GM21723 (cell line): ENCODE data around the gene ADRM1.

ENCODE experiments used
- ATAC-seq: cut with Tn5 transposase; IDR thresholded peaks from one replicate; pipeline ENCODE4 v1.9.1; 2021; ENCODE audit warnings: mild to moderate bottlenecking, moderate library complexity; ENCODE audit not compliant: unreplicated experiment

Gene ADRM1

DNA sequence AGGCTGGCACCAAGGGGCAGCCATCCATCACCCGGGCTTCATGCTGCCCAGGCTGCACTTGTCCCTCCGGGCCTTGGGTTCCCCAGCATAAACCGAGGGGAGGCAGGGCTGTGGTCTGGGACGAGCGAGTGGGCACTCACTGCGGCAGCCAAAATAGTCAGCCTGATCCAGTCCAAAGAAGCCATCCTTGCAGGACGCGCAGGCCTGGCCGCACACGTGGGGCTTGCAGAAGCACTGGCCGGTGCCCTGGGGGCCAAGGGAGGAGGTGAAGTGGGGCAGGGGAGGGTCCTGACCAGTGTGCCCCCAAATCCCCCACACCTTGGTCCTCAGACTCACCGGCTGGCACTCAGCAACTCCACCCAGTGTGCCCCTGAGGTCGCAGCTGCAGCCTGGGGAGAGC is 32.1 kb downstream of the ADRM1 start:
- ATAC-seq = no peak

GRCh38 chr20:62335532-62335931 is 32.7 kb downstream of the ADRM1 start:
- ATAC-seq = no peak

- no peak for ATAC-seq
These were observed 33.5 kb downstream of the ADRM1 start for GRCh38 chr20:62336329-62336728.

GRCh38 chr20:62336775-62337557 is 34.2 kb downstream of the ADRM1 start:
- ATAC-seq = no peak

DNA sequence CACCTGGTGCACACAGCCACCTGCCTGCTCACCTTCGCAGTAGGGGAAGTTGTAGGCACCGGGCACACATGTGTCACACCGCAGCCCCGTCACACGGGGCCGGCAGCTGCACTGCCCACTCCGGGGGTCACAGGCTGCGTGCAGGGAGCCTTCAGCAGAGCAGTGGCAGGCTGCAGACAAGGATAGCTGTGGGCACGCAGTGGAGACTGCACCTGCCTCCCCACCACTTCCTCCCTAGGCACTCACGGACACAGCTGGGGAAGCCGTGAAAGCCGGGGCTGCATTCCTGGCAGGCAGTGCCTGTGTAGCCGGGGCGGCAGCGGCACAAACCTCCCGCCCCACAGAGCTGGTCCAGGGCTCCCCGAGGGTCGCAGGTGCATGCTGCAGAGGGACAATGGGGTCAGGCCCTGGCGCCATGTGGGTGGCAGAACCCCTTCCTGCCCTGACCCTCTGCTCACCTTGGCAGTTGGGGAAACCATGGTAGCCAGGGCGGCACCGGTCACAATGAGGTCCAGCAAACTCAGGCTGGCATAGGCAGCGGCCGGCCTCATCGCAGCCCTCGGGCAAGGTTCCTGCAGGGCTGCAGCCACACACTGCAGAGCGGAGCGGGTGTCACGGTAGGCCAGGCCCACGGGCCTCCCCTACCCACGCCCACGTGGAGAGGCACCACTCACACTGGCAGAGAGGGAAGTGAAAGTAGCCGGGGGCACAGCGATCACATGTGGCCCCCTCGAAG is 34.9 kb downstream of the ADRM1 start:
- ATAC-seq = no peak

GRCh38 chr20:62338294-62338620 is 35.5 kb downstream of the ADRM1 start:
- ATAC-seq = no peak

- ATAC-seq = peak; percentile 78
These were observed 36.9 kb downstream of the ADRM1 start for GRCh38 chr20:62339647-62340062.

DNA sequence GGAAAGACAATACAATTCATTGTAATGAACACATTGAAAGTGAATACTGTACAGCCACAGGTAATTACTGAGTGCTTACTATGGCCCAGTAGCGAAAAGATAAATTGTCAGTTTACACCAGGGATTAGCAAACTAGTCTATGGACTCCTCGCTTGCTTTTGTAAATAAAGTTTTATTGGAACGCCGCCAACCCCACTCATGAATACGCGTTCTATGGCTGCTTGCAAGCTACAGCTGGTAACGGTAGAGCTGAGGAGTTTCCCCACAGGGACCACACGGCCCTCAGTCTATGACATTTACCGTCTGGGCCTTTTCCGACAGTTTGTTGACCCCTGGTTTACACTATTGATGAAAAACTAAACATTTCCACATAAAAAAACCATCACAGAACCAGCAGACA is 40.1 kb downstream of the ADRM1 start:
- no peak for ATAC-seq

- no peak for ATAC-seq
These were observed 41.3 kb downstream of the ADRM1 start for GRCh38 chr20:62344092-62344491.

GRCh38 chr20:62344782-62345181 is 42.0 kb downstream of the ADRM1 start:
- ATAC-seq = no peak

GRCh38 chr20:62345681-62346370 is 43.0 kb downstream of the ADRM1 start:
- no peak for ATAC-seq

DNA sequence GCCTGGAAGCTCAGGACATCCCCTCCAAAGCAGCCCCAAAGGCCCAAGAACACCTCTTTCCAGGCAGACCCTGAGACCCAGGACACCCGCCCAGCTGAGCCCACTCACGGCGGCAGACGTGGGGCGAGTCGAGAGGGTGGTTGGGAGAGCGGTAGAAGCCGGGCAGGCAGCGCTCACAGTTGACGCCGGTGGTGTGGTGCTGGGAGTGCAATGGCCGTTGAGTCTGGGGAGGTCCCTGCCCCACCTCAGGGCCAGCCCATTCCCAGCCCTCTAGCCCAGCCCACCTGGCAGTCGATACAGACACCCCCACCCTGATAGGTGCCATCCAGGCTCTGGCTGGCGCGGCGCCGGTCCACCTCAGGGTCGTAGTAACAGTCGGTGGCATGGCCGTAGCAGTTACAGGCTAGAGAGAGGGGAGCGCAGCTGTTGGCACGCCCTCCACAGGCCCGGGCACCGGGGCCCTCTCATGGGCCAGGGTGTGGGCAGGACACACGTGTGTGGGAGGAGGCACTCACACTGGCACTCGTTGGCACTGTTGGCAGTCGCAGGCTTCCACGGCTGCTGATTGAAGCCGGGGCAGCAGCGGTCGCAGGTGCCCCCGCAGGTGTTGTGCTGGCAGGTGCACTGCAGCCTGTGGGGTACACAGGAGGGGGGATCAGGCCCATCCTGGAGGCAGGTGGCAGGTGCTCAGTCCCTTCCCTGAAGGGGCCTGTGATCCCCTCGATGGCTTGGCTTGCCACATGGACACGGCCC is 43.8 kb downstream of the ADRM1 start:
- no peak for ATAC-seq

DNA sequence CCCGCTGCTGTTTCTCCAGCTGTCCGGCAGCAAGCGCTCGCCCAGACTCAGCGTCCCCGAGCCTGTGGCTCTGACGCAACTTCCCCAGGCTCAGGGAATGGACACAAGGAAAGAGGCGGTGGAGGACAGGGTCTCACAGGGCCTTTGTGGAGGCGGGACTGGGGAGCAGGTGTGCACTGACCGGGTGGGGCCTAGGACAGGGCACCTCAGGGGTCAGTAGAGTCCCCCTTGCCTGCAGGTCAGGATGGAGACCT is 44.3 kb downstream of the ADRM1 start:
- ATAC-seq = no peak

GRCh38 chr20:62347445-62347844 is 44.6 kb downstream of the ADRM1 start:
- ATAC-seq = no peak

DNA sequence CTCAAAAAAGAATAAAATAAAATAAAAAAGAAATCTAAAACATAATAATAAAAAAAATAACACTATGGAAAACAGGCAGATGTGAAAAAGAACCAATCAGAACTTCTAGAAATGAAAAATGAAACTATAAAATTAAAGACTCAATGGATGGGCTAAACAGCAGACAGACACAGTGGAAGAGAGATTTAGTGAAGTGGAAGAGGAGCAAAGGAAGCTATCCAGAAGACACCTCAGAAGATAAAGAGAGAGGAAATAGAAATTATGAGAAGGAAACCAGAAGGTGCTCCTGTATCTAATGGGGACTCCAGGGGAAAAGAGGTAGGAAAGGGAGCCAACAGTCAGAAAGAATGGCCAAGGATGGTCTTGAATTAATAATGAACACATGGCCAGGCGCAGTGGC is 45.8 kb downstream of the ADRM1 start:
- ATAC-seq = no peak

GRCh38 chr20:62349556-62350097 is 46.8 kb downstream of the ADRM1 start:
- ATAC-seq = no peak

DNA sequence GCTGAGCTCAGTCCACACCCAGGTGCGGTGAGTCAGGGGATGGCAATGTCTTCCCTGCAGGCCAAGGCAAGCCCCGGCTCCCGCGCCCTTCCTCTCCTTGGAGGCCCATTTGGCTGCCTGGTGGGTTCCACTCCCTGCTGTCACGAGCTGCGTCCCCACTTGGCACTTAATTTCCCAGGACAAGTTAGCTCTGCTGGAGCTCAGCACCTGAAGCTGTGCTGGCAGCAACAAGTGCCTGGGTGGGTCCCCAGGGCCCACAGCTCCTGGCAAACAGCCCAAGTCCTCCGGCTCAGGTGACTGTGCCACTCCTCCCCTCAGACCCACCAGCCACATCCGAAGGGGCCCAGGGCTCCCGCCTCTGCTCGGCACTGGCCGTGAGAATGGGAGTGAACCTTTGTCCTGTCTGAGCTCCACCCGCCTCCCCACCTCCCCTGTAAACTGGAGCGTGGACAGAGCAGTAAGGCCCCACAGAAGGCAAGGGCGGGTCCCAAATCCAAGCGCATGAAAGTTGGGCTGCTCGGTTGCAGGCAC is 47.4 kb downstream of the ADRM1 start:
- no peak for ATAC-seq

DNA sequence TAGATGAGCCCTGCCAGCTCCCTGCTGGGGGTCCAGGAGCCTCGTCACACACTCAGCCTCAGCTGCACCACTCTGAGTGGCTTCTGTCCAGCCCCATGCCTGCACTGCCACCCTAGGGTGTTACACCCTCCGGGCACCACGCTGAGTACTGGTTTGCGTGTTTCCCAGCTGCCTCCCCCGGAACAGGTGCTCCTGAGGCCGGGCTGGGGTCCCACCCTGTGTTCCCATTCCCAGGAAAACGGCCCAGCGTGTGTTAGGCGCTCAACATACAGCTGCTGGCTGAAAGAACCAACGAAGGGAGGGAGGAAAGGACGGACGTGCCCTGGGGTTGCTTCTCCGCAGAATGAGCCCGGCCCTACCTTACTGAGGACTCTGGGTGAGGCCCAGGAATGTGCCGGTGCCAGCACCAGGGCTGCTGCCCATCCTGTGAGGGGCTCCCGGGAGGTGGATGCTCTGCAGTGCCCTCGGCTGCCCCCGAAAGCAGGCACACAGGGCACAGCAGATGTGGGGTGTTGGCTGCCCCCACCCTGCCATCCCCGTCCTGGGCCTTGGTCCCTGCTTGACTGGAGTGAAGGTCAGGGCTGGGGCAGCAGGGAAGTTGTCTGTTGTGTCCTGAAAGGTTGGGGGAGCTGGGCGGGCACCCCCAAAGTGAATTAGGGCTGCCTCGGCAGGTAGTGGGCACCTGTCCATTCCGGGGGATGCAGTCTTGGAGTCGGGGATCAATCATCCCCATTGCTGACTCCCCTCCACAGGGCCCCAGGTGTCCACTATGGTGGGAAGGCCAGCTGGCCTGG is 48.0 kb downstream of the ADRM1 start:
- ATAC-seq = no peak

- no peak for ATAC-seq
These were observed 48.9 kb downstream of the ADRM1 start for GRCh38 chr20:62351469-62352401.
